HCT116 (cell line): Measurements from ENCODE around the gene GRK1. TPM values are rescaled to one million over a fixed set of nuclear protein-coding genes. Genes with fewer than 3 reads are reported as not detected.

ENCODE experiments used
- ATAC-seq: fragments of 200-7000 bp; cut with Tn5 transposase; 2 replicates; pipeline ENCODE4 v1.9.1; 2020; ENCODE audit warnings: mild to moderate bottlenecking, moderate library complexity
- BruUV-seq: library from RNA; stranded (reverse); fragments of 400-500 nt; replicated peaks from 2 replicates; lab custom pipeline; 2021; lab: Mats Ljungman, UMichigan
- CTCF ChIA-PET: fragments of 300-600 bp; sonication (Branson Sonifier 250); formaldehyde crosslinking; loops from one replicate; lab custom pipeline; 2021; ENCODE audit warnings: antibody characterized with exemption; lab: Charles Lee
- POLR2A ChIA-PET: fragments of 300-600, 350-600 bp; sonication (Branson Sonifier 250); formaldehyde crosslinking; loops from one replicate; lab custom pipeline; 2021; ENCODE audit warnings: antibody characterized with exemption; lab: Charles Lee
- RAD21 ChIA-PET, 2 experiments: fragments of 300-600 bp; sonication (Branson Sonifier 250); formaldehyde crosslinking; loops; one replicate each; lab custom pipeline; 2023; ENCODE audit warnings: low total read pairs in 2 of 2; ENCODE audit not compliant: uncharacterized antibody in 2 of 2, unreplicated experiment in 2 of 2, low non-redundant PET in 1 of 2; lab: Charles Lee
- DNase-seq: peaks from one replicate; pipeline ENCODE4 v3.0.0-alpha.2; 2010; ENCODE audit warnings: low read depth, low spot score
- H2AFZ ChIP-seq: fragments of 200-600 bp; shearing (Covaris generic), sonication (generic); 2 replicates; pipeline ENCODE4 v1.6.1; 2017; ENCODE audit warnings: low read depth, mixed run types, mixed read lengths, antibody characterized with exemption, low read length; ENCODE audit not compliant: poor library complexity, severe bottlenecking
- H3K27ac ChIP-seq: 2 replicates; pipeline ENCODE4 v1.5.1; 2012; ENCODE audit warnings: low read depth, low read length
- H3K27me3 ChIP-seq: fragments of 200-600 bp; sonication (generic); 2 replicates; pipeline ENCODE4 v1.6.1; 2016; ENCODE audit warnings: mixed run types, low read length, mixed read lengths; ENCODE audit not compliant: insufficient read depth
- H3K36me3 ChIP-seq, 2 experiments: fragments of 200-500 bp in 1 of 2; fragments of 200-600 bp in 1 of 2; sonication (Bioruptor generic) in 1 of 2; sonication (generic) in 1 of 2; 2 replicates each; pipeline versions ENCODE4 v1.5.1 to v1.6.1; 2014 to 2016; ENCODE audit warnings: low read length in 2 of 2, inconsistent platforms in 1 of 2, mixed read lengths in 1 of 2, mixed run types in 1 of 2; ENCODE audit not compliant: insufficient read depth in 2 of 2, control insufficient read depth in 1 of 2
- H3K4me1 ChIP-seq, 2 experiments: fragments of 200-600 bp in 1 of 2; sonication (generic) in 1 of 2; 2 replicates each; pipeline versions ENCODE4 v1.5.1 to v1.6.1; 2012 to 2017; ENCODE audit warnings: low read length in 2 of 2, inconsistent platforms in 1 of 2, mild to moderate bottlenecking in 1 of 2, mixed read lengths in 1 of 2, mixed run types in 1 of 2, moderate library complexity in 1 of 2; ENCODE audit not compliant: insufficient read depth in 2 of 2, control insufficient read depth in 1 of 2
- H3K4me2 ChIP-seq: fragments of 200-600 bp; sonication (generic); 2 replicates; pipeline ENCODE4 v1.6.1; 2017; ENCODE audit warnings: mixed run types, low read length, mixed read lengths
- H3K4me3 ChIP-seq, 2 experiments: fragments of 200-600 bp in 1 of 2; sonication (generic) in 1 of 2; replicated peaks in 1 of 2; 2 replicates each; pipeline ENCODE4 v1.5.1; 2011 to 2016; ENCODE audit warnings: low read length in 2 of 2, control low read depth in 1 of 2, low read depth in 1 of 2, mild to moderate bottlenecking in 1 of 2, mixed read lengths in 1 of 2, mixed run types in 1 of 2
- H3K79me2 ChIP-seq: fragments of 200-600 bp; sonication (generic); 2 replicates; pipeline ENCODE4 v1.6.1; 2017; ENCODE audit warnings: mild to moderate bottlenecking, mixed run types, low read length, moderate library complexity, mixed read lengths; ENCODE audit not compliant: insufficient read depth
- H3K9ac ChIP-seq: fragments of 200-600 bp; sonication (generic); 2 replicates; pipeline ENCODE4 v1.6.1; 2016; ENCODE audit warnings: low read length, mixed read lengths
- H3K9me2 ChIP-seq: fragments of 200-600 bp; sonication (generic), shearing (Covaris generic); 2 replicates; pipeline ENCODE4 v1.6.1; 2017; ENCODE audit warnings: mixed run types, mild to moderate bottlenecking, moderate library complexity; ENCODE audit not compliant: insufficient read depth
- H3K9me3 ChIP-seq, 2 experiments: fragments of 200-500 bp in 1 of 2; fragments of 200-600 bp in 1 of 2; sonication (Bioruptor generic) in 1 of 2; sonication (generic) in 1 of 2; 2 replicates each; pipeline ENCODE4 v1.6.1; 2014 to 2017; ENCODE audit warnings: low read length in 2 of 2, mixed read lengths in 2 of 2, inconsistent platforms in 1 of 2, low read depth in 1 of 2, mild to moderate bottlenecking in 1 of 2, mixed run types in 1 of 2, moderate library complexity in 1 of 2; ENCODE audit not compliant: control insufficient read depth in 1 of 2, insufficient read depth in 1 of 2
- H4K20me1 ChIP-seq: fragments of 200-600 bp; sonication (generic), shearing (Covaris generic); 2 replicates; pipeline ENCODE4 v1.6.1; 2017; ENCODE audit warnings: mixed run types, mild to moderate bottlenecking, moderate library complexity; ENCODE audit not compliant: insufficient read depth
- ATF3 ChIP-seq: IDR thresholded peaks from 2 replicates; pipeline ENCODE4 v1.6.1; 2012
- EGR1 ChIP-seq: IDR thresholded peaks from 2 replicates; pipeline ENCODE4 v1.6.1; 2012; ENCODE audit warnings: low read depth
- EZH2phosphoT487 ChIP-seq: fragments of 200-600 bp; IDR thresholded peaks from 2 replicates; pipeline ENCODE4 v1.6.1; 2018; ENCODE audit warnings: antibody characterized with exemption, borderline replicate concordance
- JUND ChIP-seq: IDR thresholded peaks from 2 replicates; pipeline ENCODE4 v1.6.1; 2012
- POLR2A ChIP-seq: IDR thresholded peaks from 2 replicates; pipeline ENCODE4 v1.7.0; 2011; ENCODE audit warnings: borderline replicate concordance; ENCODE audit not compliant: insufficient read depth, insufficient read length; ENCODE audit errors: extremely low read depth
- POLR2AphosphoS5 ChIP-seq: IDR thresholded peaks from 2 replicates; pipeline ENCODE4 v1.6.1; 2011; ENCODE audit warnings: mild to moderate bottlenecking, low read depth, low read length, moderate library complexity
- RAD21 ChIP-seq: IDR thresholded peaks from 2 replicates; pipeline ENCODE4 v1.6.1; 2012; ENCODE audit warnings: low read depth, mild to moderate bottlenecking
- SIN3A ChIP-seq: IDR thresholded peaks from 2 replicates; pipeline ENCODE4 v1.6.1; 2012; ENCODE audit warnings: low read depth
- TCF7L2 ChIP-seq: IDR thresholded peaks from 2 replicates; pipeline ENCODE4 v1.7.0; 2011; ENCODE audit warnings: borderline replicate concordance, inconsistent platforms; ENCODE audit not compliant: insufficient read depth, insufficient read length; ENCODE audit errors: extremely low read depth
- YY1 ChIP-seq: IDR thresholded peaks from 2 replicates; pipeline ENCODE4 v1.6.1; 2011; ENCODE audit warnings: low read length, low read depth, moderate library complexity, mild to moderate bottlenecking; ENCODE audit not compliant: insufficient replicate concordance; ENCODE audit errors: extremely low read depth
- ZFX ChIP-seq: fragments of 450-650 bp; IDR thresholded peaks from 2 replicates; pipeline ENCODE4 v1.6.1; 2017
- ZNF274 ChIP-seq: fragments of 200-500 bp; sonication (Bioruptor generic); IDR thresholded peaks from 2 replicates; pipeline ENCODE4 v1.6.1; 2014; ENCODE audit warnings: mild to moderate bottlenecking, low read depth, low read length, inconsistent platforms
- intact Hi-C: fragments of 100-400 bp; cut with micrococcal nuclease; formaldehyde crosslinking; loops from 2 replicates; pipeline ENCODE4 v1.10.0; 2022
- total RNA-seq: library from RNA; stranded (reverse); gene quantifications from one replicate; pipeline ENCODE4 v1.2.1, GENCODE V29; 2021; ENCODE audit not compliant: unreplicated experiment
- TF ChIP-seq, protein P1 (sequence below): IDR thresholded peaks from 2 replicates; pipeline ENCODE4 v1.6.1; 2012; ENCODE audit warnings: low read depth
- TF ChIP-seq, protein P2 (sequence below), 3 experiments: fragments of 200-600 bp in 1 of 3; sonication (generic) in 1 of 3; IDR thresholded peaks in 2 of 3; conservative IDR thresholded peaks in 1 of 3; 2 replicates each; pipeline ENCODE4 v1.5.1; 2012 to 2017; ENCODE audit warnings: low read depth in 2 of 3, low read length in 2 of 3, antibody characterized with exemption in 1 of 3, borderline replicate concordance in 1 of 3, control low read depth in 1 of 3, mild to moderate bottlenecking in 1 of 3, mixed read lengths in 1 of 3, mixed run types in 1 of 3, moderate library complexity in 1 of 3; ENCODE audit not compliant: insufficient read depth in 1 of 3
- TF ChIP-seq, protein P3 (sequence below): IDR thresholded peaks from 2 replicates; pipeline ENCODE4 v1.6.1; 2011; ENCODE audit warnings: mild to moderate bottlenecking, low read length, moderate library complexity; ENCODE audit not compliant: insufficient replicate concordance; ENCODE audit errors: extremely low read depth

The GRK1 gene
- total RNA-seq, 1 experiment from 2014 or later = not detected

- H3K4me3 ChIP-seq = no peak overlapping the region
- ChIA-PET CTCF (no interaction called here), RAD21 (no interaction called here), POLR2A (no interaction called here)
- no peaks in the 10 kb centered on the region for H3K9me2 ChIP-seq
- peaks cover 97% of the 10 kb centered on the region for H3K79me2 ChIP-seq
- H2AFZ ChIP-seq = no peak overlapping the region
- no peak overlapping the region for H3K9ac ChIP-seq
- BruUV-seq = no TSS peak
- H4K20me1 ChIP-seq = peaks cover 10% of the 10 kb centered on the region; the same call in 1 of the 2 replicates
- ATAC-seq (no peak), DNase-seq (no peak)
- H3K9me3 ChIP-seq = no peaks in the 10 kb centered on the region
- intact Hi-C loops = loop anchor here (2.0 kb wide), 1 partner anchor 606 kb away; no protein-coding TSS in a partner anchor
- H3K27ac ChIP-seq = no peak overlapping the region
- TF ChIP-seq ZFX (no peak), ATF3 (no peak), EZH2phosphoT487 (no peak), RAD21 (no peak), TCF7L2 (no peak), SIN3A (no peak), JUND (no peak), EGR1 (no peak), POLR2AphosphoS5 (no peak), POLR2A (no peak), YY1 (no peak), ZNF274 (no peak)
- TF ChIP-seq, protein P1, sequence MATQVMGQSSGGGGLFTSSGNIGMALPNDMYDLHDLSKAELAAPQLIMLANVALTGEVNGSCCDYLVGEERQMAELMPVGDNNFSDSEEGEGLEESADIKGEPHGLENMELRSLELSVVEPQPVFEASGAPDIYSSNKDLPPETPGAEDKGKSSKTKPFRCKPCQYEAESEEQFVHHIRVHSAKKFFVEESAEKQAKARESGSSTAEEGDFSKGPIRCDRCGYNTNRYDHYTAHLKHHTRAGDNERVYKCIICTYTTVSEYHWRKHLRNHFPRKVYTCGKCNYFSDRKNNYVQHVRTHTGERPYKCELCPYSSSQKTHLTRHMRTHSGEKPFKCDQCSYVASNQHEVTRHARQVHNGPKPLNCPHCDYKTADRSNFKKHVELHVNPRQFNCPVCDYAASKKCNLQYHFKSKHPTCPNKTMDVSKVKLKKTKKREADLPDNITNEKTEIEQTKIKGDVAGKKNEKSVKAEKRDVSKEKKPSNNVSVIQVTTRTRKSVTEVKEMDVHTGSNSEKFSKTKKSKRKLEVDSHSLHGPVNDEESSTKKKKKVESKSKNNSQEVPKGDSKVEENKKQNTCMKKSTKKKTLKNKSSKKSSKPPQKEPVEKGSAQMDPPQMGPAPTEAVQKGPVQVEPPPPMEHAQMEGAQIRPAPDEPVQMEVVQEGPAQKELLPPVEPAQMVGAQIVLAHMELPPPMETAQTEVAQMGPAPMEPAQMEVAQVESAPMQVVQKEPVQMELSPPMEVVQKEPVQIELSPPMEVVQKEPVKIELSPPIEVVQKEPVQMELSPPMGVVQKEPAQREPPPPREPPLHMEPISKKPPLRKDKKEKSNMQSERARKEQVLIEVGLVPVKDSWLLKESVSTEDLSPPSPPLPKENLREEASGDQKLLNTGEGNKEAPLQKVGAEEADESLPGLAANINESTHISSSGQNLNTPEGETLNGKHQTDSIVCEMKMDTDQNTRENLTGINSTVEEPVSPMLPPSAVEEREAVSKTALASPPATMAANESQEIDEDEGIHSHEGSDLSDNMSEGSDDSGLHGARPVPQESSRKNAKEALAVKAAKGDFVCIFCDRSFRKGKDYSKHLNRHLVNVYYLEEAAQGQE = no peak
- TF ChIP-seq, protein P2, sequence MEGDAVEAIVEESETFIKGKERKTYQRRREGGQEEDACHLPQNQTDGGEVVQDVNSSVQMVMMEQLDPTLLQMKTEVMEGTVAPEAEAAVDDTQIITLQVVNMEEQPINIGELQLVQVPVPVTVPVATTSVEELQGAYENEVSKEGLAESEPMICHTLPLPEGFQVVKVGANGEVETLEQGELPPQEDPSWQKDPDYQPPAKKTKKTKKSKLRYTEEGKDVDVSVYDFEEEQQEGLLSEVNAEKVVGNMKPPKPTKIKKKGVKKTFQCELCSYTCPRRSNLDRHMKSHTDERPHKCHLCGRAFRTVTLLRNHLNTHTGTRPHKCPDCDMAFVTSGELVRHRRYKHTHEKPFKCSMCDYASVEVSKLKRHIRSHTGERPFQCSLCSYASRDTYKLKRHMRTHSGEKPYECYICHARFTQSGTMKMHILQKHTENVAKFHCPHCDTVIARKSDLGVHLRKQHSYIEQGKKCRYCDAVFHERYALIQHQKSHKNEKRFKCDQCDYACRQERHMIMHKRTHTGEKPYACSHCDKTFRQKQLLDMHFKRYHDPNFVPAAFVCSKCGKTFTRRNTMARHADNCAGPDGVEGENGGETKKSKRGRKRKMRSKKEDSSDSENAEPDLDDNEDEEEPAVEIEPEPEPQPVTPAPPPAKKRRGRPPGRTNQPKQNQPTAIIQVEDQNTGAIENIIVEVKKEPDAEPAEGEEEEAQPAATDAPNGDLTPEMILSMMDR (IDR thresholded peaks at IDR 0.05 in 2 of 3, conservative IDR thresholded peaks at IDR 0.05 in 1 of 3; ENCODE audit: borderline replicate concordance in 1 of 3, insufficient read depth in 1 of 3, low read depth in 2 of 3, low read length in 2 of 3) = no peak
- TF ChIP-seq, protein P3, sequence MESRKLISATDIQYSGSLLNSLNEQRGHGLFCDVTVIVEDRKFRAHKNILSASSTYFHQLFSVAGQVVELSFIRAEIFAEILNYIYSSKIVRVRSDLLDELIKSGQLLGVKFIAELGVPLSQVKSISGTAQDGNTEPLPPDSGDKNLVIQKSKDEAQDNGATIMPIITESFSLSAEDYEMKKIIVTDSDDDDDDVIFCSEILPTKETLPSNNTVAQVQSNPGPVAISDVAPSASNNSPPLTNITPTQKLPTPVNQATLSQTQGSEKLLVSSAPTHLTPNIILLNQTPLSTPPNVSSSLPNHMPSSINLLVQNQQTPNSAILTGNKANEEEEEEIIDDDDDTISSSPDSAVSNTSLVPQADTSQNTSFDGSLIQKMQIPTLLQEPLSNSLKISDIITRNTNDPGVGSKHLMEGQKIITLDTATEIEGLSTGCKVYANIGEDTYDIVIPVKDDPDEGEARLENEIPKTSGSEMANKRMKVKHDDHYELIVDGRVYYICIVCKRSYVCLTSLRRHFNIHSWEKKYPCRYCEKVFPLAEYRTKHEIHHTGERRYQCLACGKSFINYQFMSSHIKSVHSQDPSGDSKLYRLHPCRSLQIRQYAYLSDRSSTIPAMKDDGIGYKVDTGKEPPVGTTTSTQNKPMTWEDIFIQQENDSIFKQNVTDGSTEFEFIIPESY = no peak
- H3K4me2 ChIP-seq = no peak overlapping the region
- H3K4me1 ChIP-seq = no peaks in the 10 kb centered on the region
- H3K27me3 ChIP-seq = no peaks in the 10 kb centered on the region
- peaks cover 14 to 39% of the 10 kb centered on the region in 2 experiments for H3K36me3 ChIP-seq
Measured at GRCh38 chr13:113621046-113621445, 46.0 kb upstream of the GRK1 start.
